Neuronal stem cell (in vitro differentiated cells): Measurements from ENCODE around the gene SAMD9.

Source experiments
- DNase-seq: peaks from one replicate; pipeline ENCODE4 v3.0.0-alpha.2; 2013; ENCODE audit warnings: low spot score
- H2AFZ ChIP-seq: one replicate; pipeline ENCODE4 v1.6.1; 2013; ENCODE audit warnings: mild to moderate bottlenecking, low read length, inconsistent platforms
- H2AK5ac ChIP-seq: 2 replicates; pipeline ENCODE4 v1.6.1; 2013; ENCODE audit warnings: low read depth, mild to moderate bottlenecking, inconsistent platforms, low read length, moderate library complexity, mixed read lengths
- H2BK120ac ChIP-seq: 2 replicates; pipeline ENCODE4 v1.6.1; 2013; ENCODE audit warnings: low read depth, mild to moderate bottlenecking, inconsistent platforms, low read length, moderate library complexity, mixed read lengths
- H2BK12ac ChIP-seq: one replicate; pipeline ENCODE4 v1.6.1; 2013; ENCODE audit warnings: low read length, inconsistent platforms
- H2BK15ac ChIP-seq: 2 replicates; pipeline ENCODE4 v1.6.1; 2013; ENCODE audit warnings: mild to moderate bottlenecking, low read length, inconsistent platforms, mixed read lengths
- H2BK5ac ChIP-seq: one replicate; pipeline ENCODE4 v1.6.1; 2013; ENCODE audit warnings: inconsistent platforms, mild to moderate bottlenecking, low read length, moderate library complexity
- H3K14ac ChIP-seq: one replicate; pipeline ENCODE4 v1.6.1; 2013; ENCODE audit warnings: low read length, inconsistent platforms
- H3K18ac ChIP-seq: 2 replicates; pipeline ENCODE4 v1.6.1; 2013; ENCODE audit warnings: low read length, inconsistent platforms
- H3K23ac ChIP-seq: 2 replicates; pipeline ENCODE4 v1.6.1; 2013; ENCODE audit warnings: low read depth, mild to moderate bottlenecking, mixed read lengths, low read length, inconsistent platforms; ENCODE audit not compliant: poor library complexity
- H3K27ac ChIP-seq: replicated peaks from 3 replicates; pipeline ENCODE4 v1.5.1; 2013; ENCODE audit warnings: low read length, inconsistent platforms
- H3K27me3 ChIP-seq, 3 experiments: 2 replicates each; pipeline ENCODE4 v1.6.1; 2013; ENCODE audit warnings: low read length in 3 of 3, mild to moderate bottlenecking in 2 of 3, inconsistent platforms in 1 of 3, low read depth in 1 of 3, mixed read lengths in 1 of 3, moderate library complexity in 1 of 3; ENCODE audit not compliant: control insufficient read depth in 3 of 3, insufficient read depth in 3 of 3
- H3K36me3 ChIP-seq, 2 donors: replicated peaks in 1 of 2; 2 replicates each; pipeline ENCODE4 v1.6.1; 2013; ENCODE audit warnings: low read length in 2 of 2; ENCODE audit not compliant: control insufficient read depth in 2 of 2, insufficient read depth in 2 of 2
- H3K4ac ChIP-seq: 2 replicates; pipeline ENCODE4 v1.6.1; 2013; ENCODE audit warnings: inconsistent platforms, mild to moderate bottlenecking, low read length, moderate library complexity
- H3K4me1 ChIP-seq, 2 donors: 1 replicate in 1 of 2; 2 replicates in 1 of 2; pipeline ENCODE4 v1.6.1; 2013; ENCODE audit warnings: low read length in 2 of 2, low read depth in 1 of 2; ENCODE audit not compliant: control insufficient read depth in 2 of 2, insufficient read depth in 1 of 2
- H3K4me2 ChIP-seq: one replicate; pipeline ENCODE4 v1.6.1; 2013; ENCODE audit warnings: mild to moderate bottlenecking, low read length, inconsistent platforms; ENCODE audit not compliant: insufficient read depth, poor library complexity, severe bottlenecking
- H3K4me3 ChIP-seq, 2 donors: 2 replicates each; pipeline ENCODE4 v1.5.1; 2013; ENCODE audit warnings: low read length in 2 of 2, mild to moderate bottlenecking in 2 of 2, inconsistent platforms in 1 of 2, moderate library complexity in 1 of 2
- H3K79me1 ChIP-seq: one replicate; pipeline ENCODE4 v1.6.1; 2013; ENCODE audit warnings: low read depth, mild to moderate bottlenecking, inconsistent platforms, low read length, moderate library complexity
- H3K9ac ChIP-seq: one replicate; pipeline ENCODE4 v1.6.1; 2013; ENCODE audit warnings: mild to moderate bottlenecking, low read depth, low read length, inconsistent platforms; ENCODE audit not compliant: poor library complexity
- H3K9me3 ChIP-seq, 2 donors: replicated peaks in 1 of 2; 2 replicates each; pipeline versions ENCODE3 to v1.6.1; 2013; ENCODE audit warnings: low read length in 2 of 2, mild to moderate bottlenecking in 2 of 2, inconsistent platforms in 1 of 2, low read depth in 1 of 2, mixed read lengths in 1 of 2, moderate library complexity in 1 of 2; ENCODE audit not compliant: control insufficient read depth in 2 of 2, insufficient read depth in 1 of 2
- H4K8ac ChIP-seq: one replicate; pipeline ENCODE4 v1.6.1; 2013; ENCODE audit warnings: low read depth, mild to moderate bottlenecking, inconsistent platforms, low read length, moderate library complexity
- H4K91ac ChIP-seq: one replicate; pipeline ENCODE4 v1.6.1; 2013; ENCODE audit warnings: low read length, low read depth, mild to moderate bottlenecking, inconsistent platforms; ENCODE audit not compliant: poor library complexity
- WGBS, 2 donors: extraction: QIAGEN DNeasy Blood & Tissue Kit; methylation state at CpG; one replicate each; pipeline ENCODE4 v1.1.7; 2013; ENCODE audit warnings: missing lambda C conversion rate in 2 of 2, mixed read lengths in 1 of 2; ENCODE audit not compliant: insufficient read length in 2 of 2, insufficient replicate concordance in 1 of 2; ENCODE audit errors: extremely low coverage in 2 of 2; 5-methylcytosine and 5-hydroxymethylcytosine counted together

The SAMD9 gene

GRCh38 chr7:93115796-93116195 lies 2.0 kb downstream of the SAMD9 start:
- DNase-seq, result no peak
- no peak overlapping the region for H3K4me2 ChIP-seq
- H3K4me1 ChIP-seq, result peaks cover 0 to 3% of the 10 kb centered on the region in 2 donors
- no peaks in the 10 kb centered on the region for H3K36me3 ChIP-seq
- H4K8ac ChIP-seq, result no peak overlapping the region
- H3K14ac ChIP-seq, result no peak overlapping the region
- no peak overlapping the region for H3K27ac ChIP-seq
- no peak overlapping the region for H2BK15ac ChIP-seq
- no peak overlapping the region for H3K4me3 ChIP-seq
- H3K79me1 ChIP-seq, result no peaks in the 10 kb centered on the region
- WGBS, 2 donors, result no CpG with 5 or more reads among the region's 7 CpGs
- no peak overlapping the region for H3K9ac ChIP-seq
- no peak overlapping the region for H2BK5ac ChIP-seq
- H2BK120ac ChIP-seq, result no peak overlapping the region
- no peak overlapping the region for H2AFZ ChIP-seq
- H4K91ac ChIP-seq, result no peak overlapping the region
- H3K27me3 ChIP-seq, result no peaks in the 10 kb centered on the region
- no peak overlapping the region for H3K4ac ChIP-seq
- no peak overlapping the region for H3K23ac ChIP-seq
- no peaks in the 10 kb centered on the region for H3K9me3 ChIP-seq
- no peak overlapping the region for H3K18ac ChIP-seq
- H2AK5ac ChIP-seq, result no peak overlapping the region
- no peak overlapping the region for H2BK12ac ChIP-seq

DNA sequence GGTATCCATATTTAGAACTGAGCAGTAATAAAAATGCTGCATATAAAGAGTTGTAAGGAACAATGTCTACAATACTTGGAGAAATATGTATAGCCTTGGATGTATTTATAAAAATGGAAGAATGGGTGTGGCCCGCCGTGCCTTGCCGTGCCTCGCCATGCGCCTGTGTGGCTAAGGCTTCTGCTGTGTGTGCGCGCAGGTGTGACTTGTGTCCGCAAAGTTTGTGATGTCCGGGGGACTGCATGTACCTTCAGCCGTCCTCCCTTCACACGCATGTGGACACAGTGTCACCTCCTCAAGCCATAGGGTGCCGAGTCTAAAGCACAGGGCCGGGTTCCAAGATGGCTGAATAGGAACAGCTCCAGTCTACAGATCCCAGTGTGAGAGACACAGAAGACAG lies 9.8 kb downstream of the SAMD9 start:
- Histone ChIP-seq H3K4me1 (no peaks in the 10 kb centered on the region), H4K91ac (no peak overlapping the region), H2AFZ (no peak overlapping the region), H2BK120ac (no peak overlapping the region), H4K8ac (no peak overlapping the region), H2BK12ac (no peak overlapping the region), H2BK15ac (no peak overlapping the region), H3K36me3 (no peaks in the 10 kb centered on the region), H3K9ac (no peak overlapping the region), H3K27me3 (peaks cover 0 to 7% (median 0%) of the 10 kb centered on the region in 3 experiments), H3K18ac (peak overlapping the region; percentile 64), H3K79me1 (no peaks in the 10 kb centered on the region), H3K4me2 (no peak overlapping the region), H2BK5ac (no peak overlapping the region), H3K27ac (no peak overlapping the region), H3K4me3 (no peak overlapping the region), H3K23ac (no peak overlapping the region), H3K4ac (no peak overlapping the region), H3K14ac (peak overlapping the region; percentile 89), H3K9me3 (no peaks in the 10 kb centered on the region), H2AK5ac (no peak overlapping the region)
- DNase-seq, result no peak
- no CpG with 5 or more reads among the region's 13 CpGs for WGBS, 2 donors

DNA sequence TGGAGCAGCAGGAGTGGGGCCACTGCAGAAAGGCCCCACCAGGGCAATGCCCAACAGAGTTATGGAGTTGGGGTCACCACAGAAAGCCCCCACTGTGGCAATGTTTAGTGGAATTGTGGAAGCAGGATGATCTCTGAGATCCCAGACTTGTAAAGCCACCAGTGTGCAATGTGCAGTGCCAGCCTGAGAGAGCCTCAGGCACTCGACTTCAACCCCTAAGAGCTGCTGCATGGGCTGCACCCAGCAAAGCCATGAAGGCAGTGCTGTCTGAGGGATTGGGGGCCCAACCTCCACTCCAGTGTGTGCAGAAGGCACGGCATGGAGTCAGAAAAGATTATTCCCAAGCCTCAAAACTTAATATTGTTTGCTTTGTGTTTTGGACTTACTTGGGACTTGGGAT lies 20.4 kb downstream of the SAMD9 start:
- H3K4me3 ChIP-seq, result no peak overlapping the region
- no peak overlapping the region for H2BK15ac ChIP-seq
- no peak overlapping the region for H2BK5ac ChIP-seq
- no peak overlapping the region for H4K91ac ChIP-seq
- H3K14ac ChIP-seq, result no peak overlapping the region
- H2BK120ac ChIP-seq, result no peak overlapping the region
- H3K79me1 ChIP-seq, result no peaks in the 10 kb centered on the region
- no CpG with 5 or more reads among the region's 2 CpGs for WGBS, 2 donors
- no peak overlapping the region for H3K4me2 ChIP-seq
- H3K9me3 ChIP-seq, result no peaks in the 10 kb centered on the region
- H3K27me3 ChIP-seq, result peaks cover 0 to 20% (median 0%) of the 10 kb centered on the region in 3 experiments
- no peak overlapping the region for H3K23ac ChIP-seq
- no peak overlapping the region for H3K9ac ChIP-seq
- no peak overlapping the region for H3K18ac ChIP-seq
- H3K4ac ChIP-seq, result no peak overlapping the region
- no peak overlapping the region for H2BK12ac ChIP-seq
- no peak overlapping the region for H4K8ac ChIP-seq
- DNase-seq, result no peak
- no peak overlapping the region for H2AFZ ChIP-seq
- no peak overlapping the region for H3K27ac ChIP-seq
- H3K36me3 ChIP-seq, result no peaks in the 10 kb centered on the region
- H2AK5ac ChIP-seq, result no peak overlapping the region
- H3K4me1 ChIP-seq, result no peaks in the 10 kb centered on the region

- Histone ChIP-seq H2AK5ac (no peak overlapping the region), H3K9ac (no peak overlapping the region), H2BK5ac (no peak overlapping the region), H3K27me3 (peaks cover 0 to 2% (median 0%) of the 10 kb centered on the region in 3 experiments), H3K79me1 (no peaks in the 10 kb centered on the region), H3K14ac (no peak overlapping the region), H3K36me3 (no peaks in the 10 kb centered on the region), H2BK15ac (no peak overlapping the region), H2BK120ac (no peak overlapping the region), H4K91ac (no peak overlapping the region), H2AFZ (no peak overlapping the region), H3K9me3 (no peaks in the 10 kb centered on the region), H3K18ac (no peak overlapping the region), H3K4ac (no peak overlapping the region), H4K8ac (no peak overlapping the region), H3K27ac (no peak overlapping the region), H3K23ac (no peak overlapping the region), H3K4me3 (no peak overlapping the region), H2BK12ac (no peak overlapping the region), H3K4me2 (no peak overlapping the region), H3K4me1 (no peaks in the 10 kb centered on the region)
- no peak for DNase-seq
- WGBS, 2 donors, result no CpG with 5 or more reads among the region's 1 CpG
Measured at GRCh38 chr7:93092757-93093370, 24.9 kb downstream of the SAMD9 start.
